LNCAP (cell line): Measurements from ENCODE around the gene PRKCA.

Experiments used
- CTCF ChIP-seq: fragments of 450-650 bp; IDR thresholded peaks from 2 replicates; pipeline ENCODE4 v1.5.1; 2017; ENCODE audit warnings: mild to moderate bottlenecking

The PRKCA gene

DNA sequence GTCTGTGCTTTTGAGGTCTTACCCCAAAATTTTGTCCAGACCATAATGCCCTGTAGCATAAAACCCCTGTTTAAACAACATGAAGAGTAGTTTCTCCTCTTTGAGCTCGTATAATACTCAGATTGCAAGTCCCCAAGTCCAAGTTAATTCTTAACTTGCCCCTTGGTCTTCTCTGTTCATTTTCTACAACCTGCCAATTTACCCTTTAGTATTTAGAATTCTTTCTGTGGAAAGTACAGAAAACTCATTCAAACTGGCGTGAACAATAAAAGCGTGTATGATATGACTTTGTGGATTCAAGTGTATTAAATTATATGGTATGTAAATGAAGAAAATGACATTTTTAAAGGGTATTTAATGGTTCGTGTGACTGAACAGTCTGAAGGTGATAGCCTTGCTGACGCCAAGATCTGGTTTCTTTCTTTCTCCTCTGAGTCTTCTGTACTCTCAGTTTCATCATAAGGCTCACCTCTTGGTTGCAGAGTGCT lies 185.6 kb downstream of the PRKCA start:
- no peak for TF ChIP-seq CTCF

GRCh38 chr17:66488864-66489263 lies 186.5 kb downstream of the PRKCA start:
- TF ChIP-seq CTCF: no peak

- TF ChIP-seq CTCF: no peak
Measured at GRCh38 chr17:66491213-66491612, 188.8 kb downstream of the PRKCA start.

DNA sequence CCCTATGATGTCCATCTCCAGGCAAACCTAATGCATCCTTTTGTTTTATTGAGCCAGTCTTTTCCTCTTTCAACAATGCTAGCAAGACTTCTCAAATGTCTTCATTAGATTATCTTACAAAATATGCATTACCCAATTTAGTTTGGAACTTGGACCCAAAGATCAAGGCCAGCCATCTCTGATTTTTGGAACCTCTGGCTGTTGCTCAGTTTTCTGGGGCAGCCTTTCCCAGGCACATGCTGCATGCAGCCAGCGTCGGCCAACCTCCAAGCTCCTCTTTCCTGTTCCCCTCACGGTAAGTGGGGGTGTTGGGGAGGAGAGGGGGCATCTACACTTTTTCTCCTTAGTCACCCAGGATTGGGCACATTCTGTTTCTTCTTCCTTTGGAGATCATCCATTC lies 189.3 kb downstream of the PRKCA start:
- no peak for TF ChIP-seq CTCF

DNA sequence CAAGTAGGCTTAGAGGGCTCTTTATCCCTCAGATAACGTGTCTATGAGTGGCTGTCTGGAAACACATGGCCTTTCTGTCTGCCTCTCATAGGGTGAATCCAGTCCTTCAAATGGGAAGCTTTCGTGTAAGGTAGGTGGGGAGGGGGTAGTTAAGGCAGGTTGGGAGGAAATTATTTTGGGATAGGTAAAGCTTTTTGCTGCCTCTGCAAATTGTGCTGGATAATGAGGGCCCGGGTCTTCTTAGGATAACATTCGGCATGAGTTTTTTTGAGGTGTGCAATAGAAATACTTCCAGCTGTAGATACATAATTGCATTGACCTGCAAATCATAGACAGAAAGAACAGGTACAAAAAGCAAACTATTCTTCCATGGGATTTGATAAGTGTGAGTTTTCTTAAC lies 189.7 kb downstream of the PRKCA start:
- no peak for TF ChIP-seq CTCF

- no peak for TF ChIP-seq CTCF
Measured at GRCh38 chr17:66492561-66493005, 190.2 kb downstream of the PRKCA start.

DNA sequence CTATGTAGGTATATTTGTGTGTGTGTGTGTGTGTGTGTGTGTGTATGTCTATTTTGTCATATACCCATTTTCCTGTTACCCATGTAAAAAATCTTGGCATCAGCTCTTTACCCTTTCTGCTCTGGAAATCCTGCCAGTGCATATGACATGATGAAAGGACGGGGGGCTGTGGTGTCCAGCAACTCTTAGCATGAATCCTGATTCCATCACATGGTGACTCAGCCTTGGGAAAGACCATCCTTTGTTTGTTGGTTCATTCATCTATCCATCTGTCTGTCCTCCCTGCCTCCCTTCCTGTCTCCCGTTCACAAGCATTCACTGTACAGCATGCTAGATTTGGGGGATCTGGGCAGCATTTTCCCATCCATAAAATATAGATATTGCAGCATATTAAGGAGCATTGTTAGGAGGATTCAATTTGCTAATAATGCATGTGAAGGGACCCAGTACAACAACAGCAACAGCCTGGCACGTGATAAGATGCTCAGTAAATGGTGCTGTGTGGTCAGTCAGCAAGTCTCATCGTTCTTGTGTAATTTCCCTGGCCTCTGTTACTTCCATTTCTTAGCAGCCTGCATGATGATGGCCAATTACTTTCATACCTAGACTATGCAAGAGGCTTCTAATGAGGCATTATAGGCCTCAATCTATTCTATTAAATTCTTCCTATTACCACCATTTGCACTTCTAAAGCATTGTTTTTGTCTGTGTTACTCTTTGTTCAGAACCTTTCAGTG lies 191.0 kb downstream of the PRKCA start:
- TF ChIP-seq CTCF: no peak
